ENCODE data around the gene TBL1X.
"Not testable (repeated sequence)": the region's sequence is repeated elsewhere in the genome, so short reads cannot be mapped to it uniquely, and the experiment has no call there.

TBL1X gene

GRCh38 chrX:9765737-9766097 lies 300.9 kb downstream of the TBL1X start, which contains the start of gene GPR143:
TSS of gene GPR143 (minus strand) at chrX:9765847. CDS start at chrX:9765817, 30 bp downstream.
- DNase-seq: no peak
- ATAC-seq: no peak

DNA sequence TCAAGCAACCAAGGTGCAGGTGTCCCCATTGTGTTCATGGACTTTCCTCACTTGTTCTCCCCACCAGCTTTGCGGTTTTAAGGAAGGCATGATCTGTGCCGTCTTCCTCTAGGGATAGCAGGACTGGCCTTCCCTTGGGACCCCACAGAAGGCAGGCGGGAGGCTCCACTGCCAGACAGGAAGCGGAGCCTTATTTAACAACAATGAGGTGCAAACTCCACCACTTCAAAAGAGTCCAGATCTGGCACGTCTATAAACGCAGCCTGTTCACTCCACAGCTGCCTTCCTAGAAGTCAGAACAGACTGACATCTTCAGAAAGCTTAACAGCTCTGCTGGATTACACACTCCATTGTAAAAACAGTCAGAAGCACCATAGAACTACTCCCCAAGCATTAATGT lies 302.5 kb downstream of the TBL1X start:
- ATAC-seq: no peak
- DNase-seq: no peak

GRCh38 chrX:9768321-9768839 lies 303.5 kb downstream of the TBL1X start:
- not testable (repeated sequence) for DNase-seq, ATAC-seq

DNA sequence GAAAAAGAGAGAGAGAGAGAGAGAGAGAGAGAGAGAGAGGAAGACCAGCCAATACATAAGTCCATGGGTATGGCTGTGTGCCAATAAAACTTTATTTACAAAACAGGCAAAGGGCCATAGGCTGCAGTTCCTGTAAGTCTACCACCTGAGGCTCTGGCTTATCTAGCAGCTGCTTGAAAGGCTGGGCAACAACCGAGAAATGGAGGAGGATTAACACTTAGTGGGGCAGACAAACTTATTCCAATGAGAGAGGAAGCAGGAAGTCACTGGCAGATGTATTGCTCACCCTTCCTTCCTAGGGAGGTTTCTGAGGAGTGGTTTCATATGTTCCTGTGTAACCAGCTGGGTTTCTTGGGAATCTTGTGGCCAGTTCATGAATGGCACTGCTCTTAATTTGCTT lies 305.5 kb downstream of the TBL1X start:
- no peak for DNase-seq
- no peak for ATAC-seq

GRCh38 chrX:9772943-9773342 lies 308.1 kb downstream of the TBL1X start:
- DNase-seq (no peak), ATAC-seq (no peak)

DNA sequence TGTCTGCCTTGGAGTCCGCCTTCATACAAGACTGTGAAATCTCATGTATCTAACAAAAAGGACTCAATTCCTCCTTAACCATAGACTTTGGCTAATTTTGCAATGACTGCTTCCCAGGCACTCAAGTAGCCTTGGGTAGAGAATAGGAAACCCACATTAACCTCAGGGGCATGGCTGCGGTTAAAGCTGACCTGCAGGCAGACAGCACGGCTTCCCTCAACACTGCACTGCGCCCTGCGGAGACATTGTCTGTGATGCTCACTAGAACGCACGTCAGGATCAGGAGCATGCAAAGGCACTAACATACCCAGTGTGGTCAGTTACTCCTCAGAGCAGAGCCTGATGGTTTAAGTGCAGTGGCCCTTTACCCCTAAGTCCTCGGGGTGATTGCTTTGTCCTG lies 311.1 kb downstream of the TBL1X start:
- ATAC-seq (no peak), DNase-seq (no peak)

- DNase-seq (no peak), ATAC-seq (no peak)
These were observed 317.1 kb downstream of the TBL1X start for GRCh38 chrX:9781941-9782340.

- no peak for DNase-seq
- no peak for ATAC-seq
These were observed 319.5 kb downstream of the TBL1X start for GRCh38 chrX:9784332-9784731.

GRCh38 chrX:9785254-9785943 lies 320.5 kb downstream of the TBL1X start:
- DNase-seq: no peak
- ATAC-seq: no peak

- no peak for DNase-seq
- no peak for ATAC-seq
These were observed 321.3 kb downstream of the TBL1X start, which contains the start of gene SHROOM2 for GRCh38 chrX:9785944-9786797. TSS of gene SHROOM2 (plus strand) at chrX:9786429. CDS start at chrX:9786546, 117 bp downstream.

DNA sequence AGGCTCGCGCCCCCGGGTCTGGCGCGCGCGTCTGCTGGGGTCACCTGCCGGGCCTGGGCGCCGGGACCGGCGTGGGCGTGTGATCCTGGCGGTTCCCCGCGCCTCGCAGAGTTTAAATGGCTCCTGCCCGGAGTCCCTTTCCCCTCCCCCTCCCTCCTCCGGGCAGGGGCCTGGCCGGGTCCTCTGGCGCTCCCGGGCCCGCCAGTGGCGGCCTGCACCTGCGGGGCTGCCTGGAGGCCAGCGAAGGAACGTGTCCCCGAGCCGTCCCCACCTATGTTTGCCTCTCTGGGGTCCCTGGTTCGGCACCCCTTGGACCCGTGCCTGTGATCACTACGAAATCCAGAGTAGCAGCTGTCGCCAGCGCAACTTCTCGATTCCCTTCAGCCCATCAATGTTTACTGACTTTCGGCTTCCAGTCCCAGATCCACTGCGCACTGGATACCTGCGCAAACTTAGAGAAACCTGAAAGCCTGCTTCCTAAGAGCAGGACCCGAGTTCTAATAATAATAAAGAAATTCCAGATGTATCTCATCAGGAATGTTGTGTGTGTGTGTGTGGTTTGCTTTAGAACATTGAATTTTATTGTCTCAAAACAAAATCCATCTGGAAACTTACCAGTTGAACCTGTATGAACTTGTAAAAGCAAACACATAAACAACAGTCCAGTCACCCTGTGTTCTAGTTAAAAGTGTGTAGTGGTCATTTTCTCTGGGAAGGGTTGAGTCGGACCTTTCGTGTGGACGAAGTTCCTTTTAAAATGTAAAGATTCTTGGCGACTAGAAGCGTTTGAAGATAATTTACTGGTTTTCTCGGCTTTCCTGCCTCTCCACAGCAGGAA lies 322.2 kb downstream of the TBL1X start:
- ATAC-seq (no peak), DNase-seq (no peak)

DNA sequence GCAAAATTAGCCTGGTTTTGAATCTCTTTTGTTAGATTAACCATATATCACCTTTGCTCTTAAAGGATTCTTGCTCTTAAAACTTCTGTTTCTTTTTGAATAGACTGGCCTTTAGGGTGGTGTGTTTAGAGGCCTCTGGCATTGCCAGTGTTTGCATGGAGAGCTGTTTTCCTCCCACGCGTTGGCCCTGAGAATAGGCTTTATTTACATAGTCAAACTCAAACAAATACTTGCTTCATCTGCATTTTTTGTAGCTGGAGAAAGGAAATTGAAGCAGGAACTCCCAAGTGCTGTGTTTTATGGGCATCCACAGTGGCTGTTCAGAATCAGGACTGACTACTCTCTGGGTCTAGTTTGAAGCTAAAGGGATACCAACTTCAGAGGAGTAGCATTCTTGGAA lies 324.1 kb downstream of the TBL1X start:
- ATAC-seq (no peak), DNase-seq (no peak)

DNA sequence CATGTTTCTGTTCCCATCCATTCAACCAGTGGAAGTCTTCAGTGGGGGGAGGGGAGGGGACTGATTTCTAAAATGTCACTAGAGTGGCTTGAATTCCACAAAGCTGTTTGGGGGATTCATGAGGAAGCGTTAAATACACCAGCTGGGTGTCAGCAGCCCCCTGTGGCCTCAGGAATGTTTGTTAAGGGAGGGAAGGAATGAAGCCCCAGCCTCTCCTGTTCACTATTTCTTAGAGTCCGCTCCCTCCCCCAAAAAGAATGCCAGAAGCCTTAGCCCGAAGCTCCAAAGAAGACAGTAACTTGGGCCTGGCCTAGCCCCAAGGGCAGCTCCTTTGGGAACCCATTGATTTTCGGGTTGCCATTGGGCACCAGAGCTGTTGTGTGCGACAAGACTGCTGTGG lies 324.7 kb downstream of the TBL1X start:
- DNase-seq (no peak), ATAC-seq (no peak)
